HL-60 (cell line): ENCODE data around the gene GOLGA6A.
A peak's percentile ranks its signal among the peaks of the same experiment; 100 is the strongest.

Source experiments
- CTCF ChIP-seq: IDR thresholded peaks from one replicate; pipeline ENCODE4 v1.5.1; 2011; ENCODE audit warnings: low read length, control low read depth, inconsistent platforms; ENCODE audit not compliant: insufficient read depth
- POLR2AphosphoS5 ChIP-seq: IDR thresholded peaks from 2 replicates; pipeline ENCODE4 v1.6.1; 2012; ENCODE audit warnings: low read depth
- REST ChIP-seq: IDR thresholded peaks from 2 replicates; pipeline ENCODE4 v1.6.1; 2012; ENCODE audit warnings: low read depth; ENCODE audit not compliant: insufficient replicate concordance

- TF ChIP-seq CTCF (no peak), REST (no peak), POLR2AphosphoS5 (0 out of 2 replicates have a peak, but pooled peaks have one; percentile 15)
These were observed 44.9 kb downstream of the GOLGA6A start for GRCh38 chr15:74037171-74038117.
